HPDE6-E6E7 (cell line): ENCODE results near the gene COX8A.
A peak's percentile ranks its signal among the peaks of the same experiment; 100 is the strongest.
"Not testable (repeated sequence)": the region's sequence is repeated elsewhere in the genome, so short reads cannot be mapped to it uniquely, and the experiment has no call there.

ENCODE experiments used
- DNase-seq: peaks from one replicate; pipeline ENCODE4 v3.0.0; 2011; ENCODE audit warnings: missing footprints; ENCODE audit errors: extremely low spot score

COX8A gene, protein sequence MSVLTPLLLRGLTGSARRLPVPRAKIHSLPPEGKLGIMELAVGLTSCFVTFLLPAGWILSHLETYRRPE

DNA sequence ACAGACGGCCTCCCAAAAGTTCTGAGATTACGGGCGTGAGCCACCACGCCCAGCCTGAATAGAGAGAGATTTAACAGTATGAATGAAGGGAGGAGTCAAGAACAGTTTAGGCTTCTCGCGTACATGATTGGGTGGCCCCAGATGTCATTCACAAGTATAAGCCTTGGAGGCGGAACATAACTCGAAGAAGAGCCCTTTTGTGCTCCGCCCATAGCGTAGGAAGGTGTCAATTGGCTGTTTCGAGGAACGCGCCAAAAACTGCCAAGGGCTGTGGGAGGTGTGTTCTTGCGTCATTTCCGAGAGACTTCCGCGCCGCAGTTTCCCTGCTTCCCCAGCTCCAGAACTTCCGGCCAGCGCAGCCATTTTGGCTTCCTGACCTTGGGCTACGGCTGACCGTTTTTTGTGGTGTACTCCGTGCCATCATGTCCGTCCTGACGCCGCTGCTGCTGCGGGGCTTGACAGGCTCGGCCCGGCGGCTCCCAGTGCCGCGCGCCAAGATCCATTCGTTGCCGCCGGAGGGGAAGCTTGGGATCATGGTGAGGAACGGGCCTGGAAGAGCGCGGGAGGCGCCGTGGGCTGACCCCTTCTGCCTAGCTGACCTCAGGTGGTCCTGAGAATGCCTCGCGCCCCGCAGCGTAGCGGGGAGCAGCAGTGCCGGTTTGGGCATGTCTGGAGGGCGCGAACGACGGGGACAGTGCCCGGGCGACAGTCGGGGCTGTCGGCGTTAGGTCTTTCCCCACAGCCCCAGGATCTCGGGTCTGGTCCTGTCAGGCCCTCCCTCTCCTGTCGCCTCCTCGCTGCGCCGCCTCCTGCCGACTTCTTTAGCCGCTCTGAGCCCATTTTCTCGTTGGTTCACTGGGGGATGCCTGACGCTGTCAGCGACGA is at the start of gene COX8A:
COX8A (plus strand) TSS at position 362 of the 885 bp plus-strand sequence; CDS start at position 423, 61 bp downstream.
- peak; percentile 98 for DNase-seq

DNA sequence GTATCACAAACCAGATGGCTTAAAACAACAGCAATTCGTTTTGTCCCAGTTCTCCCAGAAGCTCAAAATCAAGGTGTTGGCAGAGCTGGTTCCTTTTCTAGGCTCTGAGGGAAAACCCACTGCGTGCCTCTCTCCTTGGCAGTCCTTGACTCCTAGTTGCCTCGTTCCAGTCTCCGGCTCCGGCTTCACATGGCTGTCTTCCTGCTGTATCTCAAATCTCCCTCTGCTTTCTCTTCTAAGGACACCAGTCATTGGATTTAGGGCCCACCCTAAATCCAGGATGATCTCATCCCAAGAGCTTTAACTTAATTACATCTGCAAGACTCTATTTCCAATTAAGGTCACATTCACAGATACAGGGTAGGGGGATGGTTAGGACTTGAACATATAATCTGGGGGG is 44.8 kb upstream of the COX8A start:
- DNase-seq, result no peak

DNA sequence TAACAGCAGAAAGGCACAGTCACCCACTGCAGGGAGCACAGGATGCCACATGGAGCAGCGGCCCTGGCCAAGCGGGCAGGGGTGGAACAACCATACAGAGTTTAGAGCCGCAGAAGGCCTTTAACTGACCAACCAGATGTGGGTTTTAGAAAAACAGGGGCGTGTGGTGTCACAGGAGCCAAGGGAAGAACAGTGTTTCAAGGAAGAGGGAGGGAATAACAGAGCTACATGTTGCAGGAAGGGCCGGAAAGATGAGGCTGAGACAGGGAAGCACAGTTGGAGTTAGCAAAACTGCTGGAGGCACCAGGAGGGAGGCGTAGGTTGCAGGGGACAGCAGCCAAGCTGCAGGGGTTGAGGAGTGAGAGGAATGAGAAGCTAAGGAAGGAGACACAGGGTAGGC is 43.4 kb upstream of the COX8A start:
- DNase-seq, result no peak

DNA sequence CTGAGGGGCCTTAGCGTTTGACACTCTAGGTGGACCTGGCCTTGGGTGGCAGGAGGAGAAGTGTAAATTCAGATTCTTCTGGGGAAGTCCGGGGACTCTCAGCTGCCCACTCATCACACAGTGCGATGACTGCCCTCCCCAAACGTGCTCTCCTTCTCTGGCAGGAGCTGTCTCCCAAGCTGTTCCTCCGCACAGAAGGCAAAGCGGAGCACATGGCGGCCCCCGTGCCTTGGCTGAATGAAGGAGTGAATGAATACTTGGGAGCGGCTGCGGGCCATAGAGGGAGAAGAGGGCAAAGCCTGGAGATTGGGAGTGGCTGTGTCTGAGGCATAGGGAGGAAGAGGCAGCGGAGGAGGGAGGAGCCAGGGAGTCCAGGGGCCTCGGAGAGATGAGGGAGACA is 42.5 kb upstream of the COX8A start:
- DNase-seq, result no peak

DNA sequence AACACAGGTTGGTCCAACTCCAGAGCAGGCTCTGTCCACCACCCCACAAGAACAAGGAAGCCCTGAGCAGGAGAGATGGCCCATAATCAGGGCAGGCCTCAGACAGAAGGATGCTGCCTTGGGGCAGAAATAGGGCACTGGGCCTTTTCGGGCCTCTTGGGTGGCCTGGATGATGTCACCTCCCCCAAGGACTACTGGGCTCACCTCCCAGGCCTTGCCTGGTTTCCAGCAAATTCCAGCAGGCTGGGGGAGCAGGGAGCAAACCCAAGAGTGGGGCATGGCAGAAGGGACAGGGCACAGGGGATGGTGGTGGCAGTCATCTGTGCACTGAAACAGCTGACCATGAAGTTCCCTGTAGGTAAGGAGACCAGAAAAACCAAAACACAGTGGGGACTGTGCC is 41.0 kb upstream of the COX8A start:
- DNase-seq, result no peak

DNA sequence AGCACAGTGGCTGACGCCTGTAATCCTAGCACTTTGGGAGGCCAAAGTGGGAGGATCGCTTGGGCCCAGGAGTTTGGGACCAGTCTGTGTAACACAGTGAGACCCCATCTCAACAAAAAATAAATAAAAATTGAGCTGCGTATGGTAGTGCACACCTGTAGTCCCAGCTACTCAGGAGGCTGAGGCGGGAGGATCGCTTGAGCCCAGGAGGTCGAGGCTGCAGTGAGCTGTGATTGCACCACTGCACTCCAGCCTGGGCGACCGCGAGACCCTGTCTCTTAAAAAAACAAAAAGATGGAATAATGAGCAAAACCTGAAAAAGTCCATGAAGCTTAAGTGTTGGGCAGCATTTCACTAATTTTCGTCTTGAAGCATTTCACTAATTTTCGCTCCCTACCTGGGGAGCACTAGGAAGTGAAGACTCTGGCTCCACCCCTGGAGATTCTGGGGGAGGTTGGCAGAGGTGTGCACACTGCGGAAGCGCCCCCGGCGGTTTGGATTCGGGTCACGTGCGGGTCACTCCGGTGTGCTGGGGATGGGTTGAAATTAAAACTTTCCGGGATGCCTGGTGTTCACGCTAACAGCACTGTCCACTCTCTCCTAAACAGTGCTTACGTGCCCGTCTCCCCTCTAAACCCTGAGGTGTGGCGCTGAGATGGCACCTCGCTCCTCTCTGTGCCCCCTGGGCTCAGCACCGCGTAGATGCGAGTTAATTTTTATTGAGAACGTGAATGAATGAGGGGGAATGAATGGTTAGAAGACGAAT is 36.5 kb upstream of the COX8A start:
- DNase-seq, result no peak

DNA sequence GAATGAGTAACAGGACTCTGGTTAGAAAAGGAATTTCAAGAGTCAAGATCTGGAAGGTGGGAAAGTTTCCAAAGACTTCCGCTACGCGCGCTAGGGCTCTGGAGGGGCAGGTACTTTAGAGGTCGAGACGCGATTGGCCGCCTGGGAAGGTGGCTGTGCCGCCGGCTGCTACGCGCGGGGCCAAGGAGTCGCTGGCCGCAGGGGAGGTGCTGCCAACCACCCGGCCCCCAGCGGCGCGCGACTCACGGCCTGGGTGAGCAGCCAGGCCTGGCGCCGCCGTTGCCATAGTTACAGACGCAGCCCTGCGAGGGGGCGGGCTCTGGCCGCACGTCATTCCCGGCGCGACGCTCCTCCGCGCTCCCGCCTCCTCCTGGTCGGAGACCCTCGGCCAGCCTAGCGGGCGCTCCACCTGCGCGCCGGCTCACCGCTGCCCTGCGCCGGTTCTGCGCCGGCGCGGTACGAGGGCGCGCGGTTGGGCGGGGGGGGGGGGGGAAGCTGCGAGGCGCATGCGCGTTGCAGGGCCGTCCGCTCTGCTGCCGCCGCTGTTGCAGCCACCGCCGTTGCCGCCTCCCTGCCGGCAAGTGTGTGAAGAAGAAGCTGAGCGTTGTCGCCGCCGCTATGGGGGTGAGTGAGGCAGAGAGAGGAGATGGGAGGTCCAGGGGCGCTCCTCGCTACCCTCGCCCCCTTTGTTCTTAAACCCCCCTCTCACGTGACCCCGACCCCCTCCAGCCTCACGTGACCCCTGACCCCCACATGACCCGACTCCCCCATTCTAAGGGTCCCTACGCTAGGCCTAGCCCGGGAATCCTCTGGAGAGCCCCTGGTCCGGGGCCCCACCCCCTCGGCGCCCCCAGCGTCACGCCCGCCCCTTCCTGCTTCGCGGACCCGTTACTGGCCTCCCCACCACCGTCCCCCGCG is 35.7 kb upstream of the COX8A start, which contains the start of gene NAA40:
NAA40 (plus strand) TSS at position 524 of the 918 bp plus-strand sequence; CDS start at position 619, 95 bp downstream.
- peak; percentile 95 for DNase-seq

DNA sequence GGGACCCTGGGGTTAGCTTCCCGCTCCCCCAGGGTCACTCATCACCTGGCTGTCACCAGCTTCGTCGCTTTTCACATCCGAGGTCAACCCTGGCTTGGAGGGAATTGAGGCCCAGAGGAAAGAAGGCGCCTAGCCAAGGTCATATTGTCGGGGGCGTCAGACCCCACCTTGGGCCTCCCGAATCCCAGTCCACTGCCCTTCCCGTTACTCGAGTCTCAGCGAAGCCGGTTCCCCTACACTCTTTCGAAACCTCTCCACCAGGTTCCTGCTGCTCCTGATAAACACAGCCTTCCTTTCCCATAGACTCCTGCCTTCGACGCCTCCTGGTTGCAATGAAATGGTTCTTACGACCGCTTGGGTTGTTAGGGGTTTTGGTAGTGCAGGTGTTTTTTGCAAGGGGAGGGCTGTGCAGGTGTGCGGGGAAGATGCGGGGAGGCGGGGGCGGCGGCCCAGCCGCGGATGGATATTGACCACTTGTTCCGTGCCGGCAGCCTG is 35.0 kb upstream of the COX8A start:
- DNase-seq, result no peak

DNA sequence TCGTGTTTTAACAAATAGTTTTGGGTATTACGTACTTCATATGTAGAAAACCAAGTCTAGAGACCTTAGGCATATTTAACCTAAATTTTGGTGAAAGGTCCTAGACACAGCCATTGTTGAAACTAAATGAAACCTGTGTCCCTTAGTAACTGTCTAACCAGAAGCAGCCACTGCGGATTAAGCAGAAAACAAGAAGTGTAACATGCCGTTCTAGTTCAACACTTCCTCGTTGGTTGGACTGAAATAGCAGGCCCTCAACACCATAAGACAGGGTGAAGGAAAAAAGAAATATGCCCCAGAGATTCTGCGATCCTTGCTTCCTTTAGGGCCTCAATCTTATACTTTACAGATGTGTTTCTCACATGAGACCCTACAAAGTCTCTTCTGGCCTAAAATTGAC is 33.6 kb upstream of the COX8A start:
- DNase-seq, result no peak

DNA sequence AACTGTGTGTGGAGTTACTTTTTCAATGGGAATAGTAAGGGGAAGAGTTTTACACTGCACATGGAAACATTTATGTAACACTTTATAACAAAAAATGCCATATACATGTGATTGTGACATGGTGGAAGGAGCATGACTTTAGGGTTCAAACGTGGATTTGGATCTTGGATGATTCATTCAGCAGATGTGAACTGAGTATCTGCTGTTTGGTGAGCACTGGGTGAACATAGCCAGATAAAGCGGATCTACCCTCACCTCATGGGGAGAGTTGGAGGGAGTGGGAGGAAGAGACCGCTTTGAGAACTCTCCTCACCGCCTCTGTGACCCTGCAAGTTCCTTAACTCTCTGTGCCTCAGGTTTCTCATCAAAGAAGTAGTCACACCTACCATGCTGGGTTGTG is 32.5 kb upstream of the COX8A start:
- no peak for DNase-seq

DNA sequence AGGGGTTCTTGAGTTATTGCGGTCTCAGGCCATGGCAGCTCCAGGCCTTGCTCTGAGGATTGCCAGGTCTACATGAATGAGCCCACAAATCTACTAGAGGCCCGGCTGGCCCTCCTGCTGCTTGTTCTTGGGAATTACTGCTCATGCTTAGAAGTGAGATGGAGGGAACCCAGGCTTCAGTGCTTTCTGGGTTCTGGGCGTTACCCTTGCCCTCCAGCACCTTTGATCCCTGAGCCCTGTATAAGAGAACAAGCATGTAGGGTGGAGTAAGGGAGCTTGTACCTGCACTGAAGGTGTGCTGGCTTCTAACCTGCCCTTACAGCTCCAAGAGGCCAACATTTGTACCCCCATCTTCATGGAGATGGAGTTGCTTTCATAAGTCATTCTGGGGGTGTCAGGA is 31.6 kb upstream of the COX8A start:
- DNase-seq, result no peak

DNA sequence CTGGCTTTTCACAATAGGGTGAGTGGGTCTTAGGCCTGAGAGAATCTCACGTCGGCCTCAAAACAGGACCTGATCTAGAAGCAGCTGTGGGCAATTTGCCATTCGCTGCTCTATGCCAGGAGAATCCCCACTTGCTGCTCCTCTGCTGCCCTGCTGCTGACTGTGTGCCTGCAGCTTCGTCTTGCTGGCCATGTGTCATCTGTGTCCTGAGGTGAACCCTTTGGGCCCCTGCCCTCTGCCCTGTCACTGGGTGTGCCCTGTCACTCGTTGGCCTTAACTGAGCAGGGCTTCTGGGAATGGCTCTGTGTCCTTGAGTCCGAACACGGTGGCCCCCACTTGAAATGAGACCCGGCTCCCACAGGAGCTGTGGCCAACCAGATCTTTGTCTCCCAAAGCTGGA is 29.4 kb upstream of the COX8A start:
- no peak for DNase-seq

DNA sequence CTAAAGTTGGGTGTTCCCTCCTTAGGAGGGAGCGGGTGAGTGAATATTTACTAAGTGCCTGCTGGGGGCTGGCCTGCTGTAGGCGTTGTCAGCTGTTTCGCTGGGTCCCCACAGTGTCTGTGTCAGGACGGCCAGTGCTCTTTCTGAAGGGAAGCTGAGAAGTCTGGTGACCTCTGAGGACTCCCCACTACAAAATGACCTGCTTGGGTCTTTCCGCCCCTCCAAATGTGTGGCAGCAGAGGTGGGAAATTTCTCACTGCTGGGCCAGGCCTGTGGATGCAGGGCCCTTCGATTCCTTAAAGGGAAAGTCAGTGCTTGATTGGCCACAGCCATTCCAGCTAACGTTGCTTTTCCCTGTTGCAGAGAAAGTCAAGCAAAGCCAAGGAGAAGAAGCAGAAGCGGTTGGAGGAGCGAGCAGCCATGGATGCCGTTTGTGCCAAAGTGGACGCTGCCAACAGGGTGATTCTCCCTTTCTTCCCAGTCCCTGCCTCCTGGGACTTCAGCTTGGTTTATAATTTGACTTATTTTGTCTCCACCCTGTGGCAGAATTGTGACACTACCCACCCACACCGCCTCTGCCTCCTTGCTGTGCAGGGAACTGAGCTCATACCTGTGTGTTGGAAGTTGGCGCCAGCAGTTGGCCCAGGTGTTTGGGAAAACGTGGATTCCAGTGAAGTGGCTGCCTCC is 28.8 kb upstream of the COX8A start:
- peak; percentile 56 for DNase-seq

DNA sequence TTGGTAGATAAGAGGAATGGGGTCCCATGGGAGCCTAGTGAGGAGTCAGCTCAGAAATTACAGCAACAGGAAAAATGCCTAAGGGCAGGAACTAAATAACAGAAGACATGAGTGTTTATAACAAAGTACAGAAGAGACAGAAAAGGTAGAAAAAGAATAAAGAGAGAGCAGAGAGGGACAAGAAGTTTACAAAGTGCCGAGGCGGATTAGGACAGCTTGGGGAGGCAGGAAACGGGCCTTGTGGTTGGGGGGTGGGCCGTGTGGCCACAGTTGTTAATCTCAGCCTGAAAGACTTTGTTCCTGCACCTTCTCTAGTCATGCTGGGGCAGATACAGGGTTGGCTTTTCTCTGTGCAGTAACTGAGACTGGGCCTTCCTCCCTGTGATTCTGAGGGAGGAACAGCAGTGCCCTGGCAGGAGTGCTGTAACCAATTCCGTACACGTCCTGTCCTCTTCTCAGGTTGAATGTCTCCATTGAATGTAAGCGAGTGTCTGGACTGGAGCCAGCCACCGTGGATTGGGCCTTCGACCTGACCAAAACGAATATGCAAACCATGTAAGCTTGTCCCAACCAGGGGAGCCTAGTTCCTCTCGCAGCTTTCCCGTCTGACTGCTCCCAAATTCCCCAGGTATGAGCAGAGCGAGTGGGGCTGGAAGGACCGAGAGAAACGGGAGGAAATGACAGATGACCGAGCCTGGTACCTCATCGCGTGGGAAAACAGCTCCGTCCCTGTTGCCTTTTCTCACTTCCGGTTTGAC is 22.5 kb upstream of the COX8A start:
- DNase-seq, result no peak

DNA sequence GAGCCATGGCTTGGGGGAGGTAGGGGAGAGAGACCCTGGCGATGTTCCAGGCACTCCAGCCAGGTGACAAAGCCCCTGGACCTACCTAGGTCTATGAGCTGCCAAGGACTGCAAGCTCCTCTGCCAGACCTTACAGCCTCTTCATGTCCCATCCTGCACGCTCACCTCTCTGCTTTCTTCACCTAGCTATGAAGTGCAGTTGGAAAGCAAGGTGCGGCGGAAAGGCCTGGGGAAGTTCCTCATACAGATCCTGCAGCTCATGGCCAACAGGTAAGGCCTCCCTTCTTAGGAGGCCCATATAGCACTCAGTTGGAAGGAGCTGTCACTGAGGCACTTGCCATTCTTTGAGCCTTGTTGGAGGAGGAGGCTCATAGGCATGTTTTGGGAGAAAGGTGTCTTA is 21.9 kb upstream of the COX8A start:
- no peak for DNase-seq

DNA sequence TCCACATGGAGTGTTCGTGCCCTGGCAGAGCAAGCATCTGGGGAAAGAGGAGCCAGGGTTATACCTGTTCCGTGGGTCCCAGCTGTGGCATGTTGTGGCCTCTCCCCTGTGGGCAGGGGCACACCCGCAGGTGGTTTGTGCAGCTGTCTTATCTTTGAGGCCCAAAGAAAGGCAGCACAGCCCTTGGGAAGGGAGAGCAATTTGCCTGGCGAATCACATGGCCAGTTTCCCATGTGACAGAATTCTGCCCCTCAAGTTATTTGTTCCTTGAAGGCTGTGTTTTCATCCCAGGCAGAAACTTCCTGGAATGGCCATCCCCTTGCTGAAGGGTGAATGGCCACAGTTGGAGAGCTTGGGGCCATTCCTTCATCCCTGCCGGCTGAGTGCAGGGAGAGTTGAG is 16.4 kb upstream of the COX8A start:
- no peak for DNase-seq

DNA sequence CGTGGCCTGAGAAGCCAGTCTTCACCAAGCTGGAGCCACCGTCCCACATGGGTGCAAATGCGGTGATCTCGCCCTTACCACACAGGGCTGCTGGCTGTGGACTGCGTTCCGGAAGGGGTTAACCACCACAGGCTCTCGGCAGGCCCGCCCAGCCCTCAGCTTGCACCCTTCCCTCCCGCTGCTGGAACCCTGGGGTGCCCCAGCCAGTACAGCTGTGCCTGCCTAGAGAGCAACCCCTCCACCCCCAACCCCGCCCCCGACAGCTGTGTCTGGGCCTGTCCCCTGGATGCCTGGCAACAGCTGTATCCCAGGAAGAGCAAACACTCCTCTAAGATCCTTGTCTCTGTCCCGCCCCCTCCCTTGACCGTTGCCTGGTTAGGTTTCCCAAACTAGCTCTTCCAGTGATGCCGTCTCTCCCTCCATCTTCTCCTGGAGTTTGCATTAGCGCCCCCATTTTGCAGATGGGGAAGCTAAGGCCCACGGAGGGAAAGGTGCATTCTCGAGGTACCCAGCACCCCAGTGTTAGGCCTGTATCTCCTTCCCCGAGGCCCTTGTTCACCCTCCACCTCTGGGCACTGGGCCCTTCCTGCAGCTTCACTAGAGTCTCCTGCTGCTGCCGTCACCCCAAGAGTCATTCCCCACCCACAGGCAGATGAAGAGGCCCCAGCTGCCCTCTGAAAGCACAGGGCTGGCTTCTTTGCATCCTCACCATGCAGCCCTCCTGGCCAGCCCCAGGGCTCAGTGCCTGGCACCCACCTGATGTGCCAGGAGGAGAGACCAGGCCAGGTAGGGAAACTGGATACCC is 12.6 kb upstream of the COX8A start:
- DNase-seq, result peak; percentile 87

DNA sequence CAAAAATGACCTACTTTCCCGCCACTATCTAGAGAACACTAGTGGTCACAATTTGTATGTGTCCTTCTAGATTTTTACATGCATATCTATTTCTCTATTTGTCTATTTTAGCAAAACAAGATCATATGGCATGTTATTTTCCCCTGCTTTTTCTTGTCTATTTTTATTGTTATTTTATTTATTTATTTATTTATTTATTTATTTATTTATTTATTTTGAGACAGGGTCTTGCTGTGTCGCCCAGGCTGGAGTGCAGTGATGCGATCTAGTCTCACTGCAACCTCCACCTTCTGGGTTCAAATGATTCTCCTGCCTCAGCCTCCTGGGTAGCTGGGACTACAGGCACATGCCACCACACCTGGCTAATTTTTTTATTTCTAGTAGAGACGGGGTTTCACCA is 10.5 kb upstream of the COX8A start:
- DNase-seq, result not testable (repeated sequence)

DNA sequence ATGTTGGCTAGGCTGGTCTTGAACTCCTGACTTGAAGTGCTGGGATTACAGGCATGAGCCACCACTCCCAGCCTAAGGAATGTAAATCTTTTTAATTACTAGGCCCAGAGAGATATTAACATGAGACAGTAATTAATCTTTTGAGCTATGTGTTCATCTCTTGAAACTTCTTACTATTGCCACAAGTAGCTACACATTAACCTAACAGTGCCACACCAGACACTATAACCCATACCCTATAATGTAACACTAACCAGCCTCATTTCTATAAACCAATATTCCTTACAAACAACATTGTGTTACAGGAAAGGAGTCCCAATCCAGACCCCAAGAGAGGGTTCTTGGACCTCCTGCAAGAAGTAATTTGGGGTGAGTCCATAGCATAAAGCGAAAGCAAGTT is 8.0 kb upstream of the COX8A start:
- DNase-seq, result no peak
